Activated CD8-positive, alpha-beta T cell treated with anti-CD3 and anti-CD28 coated beads, Interleukin-2, amount 10 ng/mL, durations not matched to agents 7 days and 5 days (primary cell): ENCODE data around the gene ATP9B. TPM values are rescaled to one million over a fixed set of nuclear protein-coding genes. Genes with fewer than 3 reads are reported as not detected.
A peak's percentile ranks its signal among the peaks of the same experiment; 100 is the strongest.
"Not testable (repeated sequence)": the region's sequence is repeated elsewhere in the genome, so short reads cannot be mapped to it uniquely, and the experiment has no call there.

ENCODE experiments used
- ATAC-seq: fragments of 150-1000 bp; cut with Tn5 transposase; one replicate; pipeline ENCODE4 v1.10.0; 2021; ENCODE audit warnings: moderate library complexity
- CTCF ChIA-PET: fragments of 350-600 bp; sonication (Branson Sonifier 250); formaldehyde crosslinking; loops from one replicate; lab custom pipeline; 2021; ENCODE audit warnings: antibody characterized with exemption; lab: Charles Lee
- POLR2A ChIA-PET: fragments of 350-600 bp; sonication (Branson Sonifier 250); formaldehyde crosslinking; loops from one replicate; lab custom pipeline; 2021; ENCODE audit warnings: antibody characterized with exemption; lab: Charles Lee
- DNase-seq: peaks from one replicate; pipeline ENCODE4 v3.0.0-alpha.2; 2020
- H3K27ac Mint-ChIP-seq: one replicate; pipeline ENCODE4 v1.8.0; 2021; ENCODE audit warnings: mild to moderate bottlenecking, mixed read lengths
- H3K27me3 Mint-ChIP-seq: one replicate; pipeline ENCODE4 v1.8.0; 2021; ENCODE audit warnings: low read depth, mixed read lengths
- H3K36me3 Mint-ChIP-seq: one replicate; pipeline ENCODE4 v1.8.0; 2021; ENCODE audit warnings: low read depth, mixed read lengths
- H3K4me1 Mint-ChIP-seq: one replicate; pipeline ENCODE4 v1.8.0; 2021; ENCODE audit warnings: low read depth, mixed read lengths
- H3K4me3 Mint-ChIP-seq: one replicate; pipeline ENCODE4 v1.8.0; 2021; ENCODE audit warnings: mild to moderate bottlenecking, mixed read lengths
- H3K9me3 Mint-ChIP-seq: one replicate; pipeline ENCODE4 v1.8.0; 2022; ENCODE audit warnings: mixed read lengths; ENCODE audit not compliant: insufficient read depth
- total RNA-seq, 2 experiments: library from RNA; stranded (reverse); gene quantifications; one replicate each; pipeline ENCODE4 v1.2.3, GENCODE V29; 2021

Gene ATP9B
- total RNA-seq, 2 experiments from 2014 or later: 24.8 to 27.3 TPM

GRCh38 chr18:79056827-79057367 lies 12.3 kb upstream of the ATP9B start:
- ATAC-seq (no peak), DNase-seq (no peak)
- peaks cover 9% of the 10 kb centered on the region for H3K27me3 Mint-ChIP-seq
- no peaks in the 10 kb centered on the region for H3K36me3 Mint-ChIP-seq
- no peak overlapping the region for H3K27ac Mint-ChIP-seq
- CTCF ChIA-PET: no interaction called here
- no peak overlapping the region for H3K4me3 Mint-ChIP-seq
- H3K9me3 Mint-ChIP-seq: no peaks in the 10 kb centered on the region
- no peaks in the 10 kb centered on the region for H3K4me1 Mint-ChIP-seq
- POLR2A ChIA-PET: no interaction called here

- Mint-ChIP-seq H3K9me3 (no peaks in the 10 kb centered on the region), H3K36me3 (no peaks in the 10 kb centered on the region), H3K4me1 (no peaks in the 10 kb centered on the region), H3K27ac (no peak overlapping the region), H3K4me3 (no peak overlapping the region), H3K27me3 (peaks cover 9% of the 10 kb centered on the region)
- DNase-seq: no peak
- ATAC-seq: no peak
- POLR2A ChIA-PET: no interaction called here
- CTCF ChIA-PET: no interaction called here
These were observed 11.2 kb upstream of the ATP9B start for GRCh38 chr18:79058007-79058406.

GRCh38 chr18:79062806-79063205 lies 6.4 kb upstream of the ATP9B start:
- ATAC-seq: no peak
- Mint-ChIP-seq H3K4me3 (no peak overlapping the region), H3K36me3 (peaks cover 20% of the 10 kb centered on the region), H3K27ac (no peak overlapping the region), H3K9me3 (no peaks in the 10 kb centered on the region), H3K4me1 (peaks cover 8% of the 10 kb centered on the region), H3K27me3 (peaks cover 17% of the 10 kb centered on the region)
- no peak for DNase-seq
- ChIA-PET POLR2A (no interaction called here), CTCF (no interaction called here)

- ATAC-seq (no peak), DNase-seq (no peak)
- ChIA-PET CTCF (no interaction called here), POLR2A (no interaction called here)
- no peak overlapping the region for H3K4me3 Mint-ChIP-seq
- H3K27ac Mint-ChIP-seq: no peak overlapping the region
- H3K36me3 Mint-ChIP-seq: peaks cover 20% of the 10 kb centered on the region
- H3K27me3 Mint-ChIP-seq: peaks cover 17% of the 10 kb centered on the region
- H3K4me1 Mint-ChIP-seq: peaks cover 14% of the 10 kb centered on the region
- H3K9me3 Mint-ChIP-seq: no peaks in the 10 kb centered on the region
These were observed 5.0 kb upstream of the ATP9B start for GRCh38 chr18:79064228-79064627.

GRCh38 chr18:79065802-79066201 lies 3.4 kb upstream of the ATP9B start:
- peaks cover 20% of the 10 kb centered on the region for H3K36me3 Mint-ChIP-seq
- H3K4me3 Mint-ChIP-seq: no peak overlapping the region
- H3K27ac Mint-ChIP-seq: peak overlapping the region; percentile 99
- DNase-seq (no peak), ATAC-seq (no peak)
- peaks cover 15% of the 10 kb centered on the region for H3K27me3 Mint-ChIP-seq
- H3K9me3 Mint-ChIP-seq: no peaks in the 10 kb centered on the region
- peaks cover 21% of the 10 kb centered on the region for H3K4me1 Mint-ChIP-seq
- POLR2A ChIA-PET: no interaction called here
- CTCF ChIA-PET: no interaction called here

GRCh38 chr18:79067611-79068010 lies 1.6 kb upstream of the ATP9B start:
- H3K36me3 Mint-ChIP-seq: peaks cover 25% of the 10 kb centered on the region
- DNase-seq (no peak), ATAC-seq (no peak)
- peaks cover 6% of the 10 kb centered on the region for H3K9me3 Mint-ChIP-seq
- peak overlapping the region; percentile 99 for H3K27ac Mint-ChIP-seq
- H3K4me1 Mint-ChIP-seq: peaks cover 27% of the 10 kb centered on the region
- H3K27me3 Mint-ChIP-seq: peaks cover 15% of the 10 kb centered on the region
- peak overlapping the region; percentile 84 for H3K4me3 Mint-ChIP-seq
- ChIA-PET CTCF (no interaction called here), POLR2A (no interaction called here)

- Mint-ChIP-seq H3K4me3 (peak overlapping the region; percentile 84), H3K27ac (peak overlapping the region; percentile 99), H3K36me3 (peaks cover 28% of the 10 kb centered on the region), H3K4me1 (peaks cover 28% of the 10 kb centered on the region), H3K27me3 (peaks cover 15% of the 10 kb centered on the region), H3K9me3 (peaks cover 6% of the 10 kb centered on the region)
- ATAC-seq (peak; percentile 63), DNase-seq (peak; percentile 57)
- CTCF ChIA-PET: no interaction called here
- POLR2A ChIA-PET: interaction anchor here (0.6 kb wide), 1 partner anchor 136 kb away, joined by 3 read pairs; no protein-coding TSS in a partner anchor
These were observed 755 bp upstream of the ATP9B start for GRCh38 chr18:79068341-79068936.

GRCh38 chr18:79069717-79070151 lies 540 bp downstream of the ATP9B start:
- CTCF ChIA-PET: interaction anchor here (1.1 kb wide), 1 partner anchor 27 kb away, joined by 3 read pairs; no protein-coding TSS in a partner anchor
- ATAC-seq (peak; percentile 26), DNase-seq (peak; percentile 45)
- peaks cover 36% of the 10 kb centered on the region for H3K4me1 Mint-ChIP-seq
- POLR2A ChIA-PET: interaction anchor here (0.6 kb wide), 1 partner anchor 1821 kb away, joined by 3 read pairs; no protein-coding TSS in a partner anchor
- H3K27ac Mint-ChIP-seq: peak overlapping the region; percentile 91
- H3K4me3 Mint-ChIP-seq: peak overlapping the region; percentile 85
- peaks cover 15% of the 10 kb centered on the region for H3K27me3 Mint-ChIP-seq
- peaks cover 35% of the 10 kb centered on the region for H3K36me3 Mint-ChIP-seq
- peaks cover 6% of the 10 kb centered on the region for H3K9me3 Mint-ChIP-seq

GRCh38 chr18:79070486-79070885 lies 1.3 kb downstream of the ATP9B start:
- DNase-seq: no peak
- Mint-ChIP-seq H3K27ac (peak overlapping the region; percentile 91), H3K27me3 (peaks cover 14% of the 10 kb centered on the region), H3K9me3 (peaks cover 6% of the 10 kb centered on the region), H3K36me3 (peaks cover 36% of the 10 kb centered on the region), H3K4me3 (peak overlapping the region; percentile 85), H3K4me1 (peaks cover 38% of the 10 kb centered on the region)
- ChIA-PET POLR2A (interaction anchor here (0.6 kb wide), 1 partner anchor 1821 kb away, joined by 3 read pairs; no protein-coding TSS in a partner anchor), CTCF (interaction anchor here (1.1 kb wide), 1 partner anchor 26 kb away, joined by 3 read pairs; no protein-coding TSS in a partner anchor)
- ATAC-seq: no peak

- peaks cover 41% of the 10 kb centered on the region for H3K4me1 Mint-ChIP-seq
- ChIA-PET POLR2A (no interaction called here), CTCF (no interaction called here)
- H3K27ac Mint-ChIP-seq: peak overlapping the region; percentile 56
- H3K4me3 Mint-ChIP-seq: peak overlapping the region; percentile 85
- peaks cover 9% of the 10 kb centered on the region for H3K27me3 Mint-ChIP-seq
- peaks cover 36% of the 10 kb centered on the region for H3K36me3 Mint-ChIP-seq
- DNase-seq (no peak), ATAC-seq (no peak)
- peaks cover 6% of the 10 kb centered on the region for H3K9me3 Mint-ChIP-seq
These were observed 1.8 kb downstream of the ATP9B start for GRCh38 chr18:79071037-79071436.

GRCh38 chr18:79071503-79072210 lies 2.5 kb downstream of the ATP9B start:
- ATAC-seq: no peak
- Mint-ChIP-seq H3K4me3 (no peak overlapping the region), H3K9me3 (peaks cover 6% of the 10 kb centered on the region), H3K27me3 (peaks cover 3% of the 10 kb centered on the region), H3K4me1 (peaks cover 47% of the 10 kb centered on the region), H3K36me3 (peaks cover 31% of the 10 kb centered on the region), H3K27ac (no peak overlapping the region)
- no peak for DNase-seq
- ChIA-PET CTCF (no interaction called here), POLR2A (no interaction called here)

- CTCF ChIA-PET, ATAC-seq, H3K27me3 Mint-ChIP-seq, H3K4me3 Mint-ChIP-seq, H3K9me3 Mint-ChIP-seq, DNase-seq, POLR2A ChIA-PET, H3K27ac Mint-ChIP-seq: not testable (repeated sequence)
- peaks cover 24% of the 10 kb centered on the region for H3K36me3 Mint-ChIP-seq
- H3K4me1 Mint-ChIP-seq: peaks cover 47% of the 10 kb centered on the region
These were observed 3.5 kb downstream of the ATP9B start for GRCh38 chr18:79072655-79073054.
